GM21528 (cell line): Measurements from ENCODE around the gene CEP112.
"Not testable (repeated sequence)": the region's sequence is repeated elsewhere in the genome, so short reads cannot be mapped to it uniquely, and the experiment has no call there.

Experiments used
- ATAC-seq: cut with Tn5 transposase; IDR thresholded peaks from one replicate; pipeline ENCODE4 v1.9.1; 2021; ENCODE audit warnings: mild to moderate bottlenecking, moderate library complexity; ENCODE audit not compliant: unreplicated experiment, low FRiP score

CEP112 gene

GRCh38 chr17:66165537-66166123, 26.3 kb downstream of the CEP112 start:
- ATAC-seq: no peak

- not testable (repeated sequence) for ATAC-seq
Observed at GRCh38 chr17:66155055-66155454, 36.9 kb downstream of the CEP112 start.

- no peak for ATAC-seq
Observed at GRCh38 chr17:66152756-66153155, 39.2 kb downstream of the CEP112 start.

GRCh38 chr17:66150708-66151107, 41.2 kb downstream of the CEP112 start:
- ATAC-seq: no peak

- no peak for ATAC-seq
Observed at GRCh38 chr17:66149562-66149961, 42.4 kb downstream of the CEP112 start.

GRCh38 chr17:66146394-66146793, 45.5 kb downstream of the CEP112 start:
- ATAC-seq: no peak

- ATAC-seq: no peak
Observed at GRCh38 chr17:66143657-66144282, 48.2 kb downstream of the CEP112 start.

- no peak for ATAC-seq
Observed at GRCh38 chr17:66142428-66142827, 49.5 kb downstream of the CEP112 start.

GRCh38 chr17:66138120-66138519, 53.8 kb downstream of the CEP112 start:
- no peak for ATAC-seq

GRCh38 chr17:66135896-66136295, 56.0 kb downstream of the CEP112 start:
- ATAC-seq: no peak

GRCh38 chr17:66135219-66135618, 56.7 kb downstream of the CEP112 start:
- no peak for ATAC-seq

GRCh38 chr17:66129759-66130158, 62.2 kb downstream of the CEP112 start:
- ATAC-seq: no peak

- ATAC-seq: no peak
Observed at GRCh38 chr17:66126231-66126630, 65.7 kb downstream of the CEP112 start.

- no peak for ATAC-seq
Observed at GRCh38 chr17:66123163-66123562, 68.8 kb downstream of the CEP112 start.

- no peak for ATAC-seq
Observed at GRCh38 chr17:66115246-66115645, 76.7 kb downstream of the CEP112 start.

- no peak for ATAC-seq
Observed at GRCh38 chr17:66114609-66115008, 77.3 kb downstream of the CEP112 start.

GRCh38 chr17:66107731-66108130, 84.2 kb downstream of the CEP112 start:
- ATAC-seq: no peak

GRCh38 chr17:66098040-66098439, 93.9 kb downstream of the CEP112 start:
- ATAC-seq: no peak

- no peak for ATAC-seq
Observed at GRCh38 chr17:66094727-66095126, 97.2 kb downstream of the CEP112 start.

GRCh38 chr17:66091445-66092080, 100.4 kb downstream of the CEP112 start:
- ATAC-seq: no peak

GRCh38 chr17:66089764-66090163, 102.2 kb downstream of the CEP112 start:
- ATAC-seq: no peak

GRCh38 chr17:66088173-66088572, 103.8 kb downstream of the CEP112 start:
- no peak for ATAC-seq
